ENCODE results near the gene STRIP1. TPM values are rescaled to one million over a fixed set of nuclear protein-coding genes. Genes with fewer than 3 reads are reported as not detected.
A peak's percentile ranks its signal among the peaks of the same experiment; 100 is the strongest.
"Not testable (repeated sequence)": the region's sequence is repeated elsewhere in the genome, so short reads cannot be mapped to it uniquely, and the experiment has no call there.

The STRIP1 gene
- polyA plus RNA-seq, 1 donor: 37.8 TPM

GRCh38 chr1:110069404-110070281 is 35.2 kb downstream of the STRIP1 start:
- WGBS (ENCODE audit: insufficient coverage, low lambda C conversion rate): no CpG with 5 or more reads among the region's 64 CpGs
- no peak overlapping the region for H3K4me3 ChIP-seq (ENCODE audit: low read length)
- DNase-seq: peak in 1 of 2 donors; percentile 14
- H3K27ac ChIP-seq (ENCODE audit: low read length): no peak overlapping the region
- H3K36me3 ChIP-seq (ENCODE audit: control insufficient read depth, insufficient read depth, low read length): no peaks in the 10 kb centered on the region
- peaks cover 89% of the 10 kb centered on the region for H3K27me3 ChIP-seq (ENCODE audit: control insufficient read depth, insufficient read depth, low read length)
- H3K9me3 ChIP-seq (ENCODE audit: control insufficient read depth, low read depth, low read length): peaks cover 21% of the 10 kb centered on the region
- H3K4me1 ChIP-seq (ENCODE audit: control insufficient read depth, insufficient read depth, low read length): peaks cover 5% of the 10 kb centered on the region

GRCh38 chr1:110070282-110070669 is 35.9 kb downstream of the STRIP1 start:
- H3K36me3 ChIP-seq (ENCODE audit: control insufficient read depth, insufficient read depth, low read length): no peaks in the 10 kb centered on the region
- peaks cover 5% of the 10 kb centered on the region for H3K4me1 ChIP-seq (ENCODE audit: control insufficient read depth, insufficient read depth, low read length)
- no peak overlapping the region for H3K4me3 ChIP-seq (ENCODE audit: low read length)
- WGBS (ENCODE audit: insufficient coverage, low lambda C conversion rate): no CpG with 5 or more reads among the region's 52 CpGs
- DNase-seq: no peak
- H3K9me3 ChIP-seq (ENCODE audit: control insufficient read depth, low read depth, low read length): peaks cover 21% of the 10 kb centered on the region
- H3K27me3 ChIP-seq (ENCODE audit: control insufficient read depth, insufficient read depth, low read length): peaks cover 86% of the 10 kb centered on the region
- no peak overlapping the region for H3K27ac ChIP-seq (ENCODE audit: low read length)

DNA sequence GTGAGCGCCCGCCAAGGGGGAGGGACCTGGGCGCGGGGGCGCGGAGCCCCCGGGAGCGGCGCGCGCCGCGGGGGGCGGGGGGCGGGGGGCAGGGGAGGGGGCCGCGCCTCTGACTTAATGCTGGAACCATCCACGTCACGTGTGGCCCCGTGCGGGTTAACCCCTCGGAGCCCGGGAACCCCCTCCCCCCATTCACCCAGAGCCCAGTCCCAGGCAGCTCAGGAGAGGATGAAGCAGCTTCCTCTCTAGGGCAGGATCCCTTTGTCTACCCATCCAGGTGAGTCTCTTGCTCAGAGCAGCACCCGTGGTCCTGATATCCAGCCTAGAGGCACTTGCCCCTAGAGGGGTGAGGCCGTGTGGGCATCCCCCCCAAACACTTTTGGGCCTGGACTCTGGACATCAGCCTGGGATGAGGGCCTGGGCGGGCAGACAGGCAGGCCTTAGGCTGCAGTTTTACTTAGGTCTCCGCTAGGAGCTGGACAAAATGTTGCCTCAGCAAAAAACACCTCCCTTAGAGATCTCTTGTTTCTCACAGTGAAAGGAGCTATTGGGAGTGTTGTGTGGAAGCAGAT is 36.3 kb downstream of the STRIP1 start, which contains the start of gene ALX3:
Gene ALX3, minus strand, starts transcription at position 2 of the 572 bp plus-strand sequence. CDS start 60 bp downstream, outside the sequence.
- Histone ChIP-seq H3K9me3 (ENCODE audit: control insufficient read depth, low read depth, low read length) (peaks cover 21% of the 10 kb centered on the region), H3K4me1 (ENCODE audit: control insufficient read depth, insufficient read depth, low read length) (peaks cover 5% of the 10 kb centered on the region), H3K27me3 (ENCODE audit: control insufficient read depth, insufficient read depth, low read length) (peaks cover 85% of the 10 kb centered on the region), H3K4me3 (ENCODE audit: low read length) (no peak within 1 kb of the TSS), H3K36me3 (ENCODE audit: control insufficient read depth, insufficient read depth, low read length) (no peaks in the 10 kb centered on the region), H3K27ac (ENCODE audit: low read length) (no peak within 1 kb of the TSS)
- DNase-seq: no peak
- no CpG with 5 or more reads among the region's 27 CpGs for whole genome bisulfite sequencing (ENCODE audit: insufficient coverage, low lambda C conversion rate)

GRCh38 chr1:110074166-110074565 is 39.7 kb downstream of the STRIP1 start:
- Histone ChIP-seq H3K27ac (ENCODE audit: low read length) (no peak overlapping the region), H3K27me3 (ENCODE audit: control insufficient read depth, insufficient read depth, low read length) (peaks cover 73% of the 10 kb centered on the region), H3K9me3 (ENCODE audit: control insufficient read depth, low read depth, low read length) (peaks cover 9% of the 10 kb centered on the region), H3K4me3 (ENCODE audit: low read length) (no peak overlapping the region), H3K36me3 (ENCODE audit: control insufficient read depth, insufficient read depth, low read length) (no peaks in the 10 kb centered on the region), H3K4me1 (ENCODE audit: control insufficient read depth, insufficient read depth, low read length) (no peaks in the 10 kb centered on the region)
- no CpG with 5 or more reads among the region's 4 CpGs for WGBS (ENCODE audit: insufficient coverage, low lambda C conversion rate)
- DNase-seq: no peak

DNA sequence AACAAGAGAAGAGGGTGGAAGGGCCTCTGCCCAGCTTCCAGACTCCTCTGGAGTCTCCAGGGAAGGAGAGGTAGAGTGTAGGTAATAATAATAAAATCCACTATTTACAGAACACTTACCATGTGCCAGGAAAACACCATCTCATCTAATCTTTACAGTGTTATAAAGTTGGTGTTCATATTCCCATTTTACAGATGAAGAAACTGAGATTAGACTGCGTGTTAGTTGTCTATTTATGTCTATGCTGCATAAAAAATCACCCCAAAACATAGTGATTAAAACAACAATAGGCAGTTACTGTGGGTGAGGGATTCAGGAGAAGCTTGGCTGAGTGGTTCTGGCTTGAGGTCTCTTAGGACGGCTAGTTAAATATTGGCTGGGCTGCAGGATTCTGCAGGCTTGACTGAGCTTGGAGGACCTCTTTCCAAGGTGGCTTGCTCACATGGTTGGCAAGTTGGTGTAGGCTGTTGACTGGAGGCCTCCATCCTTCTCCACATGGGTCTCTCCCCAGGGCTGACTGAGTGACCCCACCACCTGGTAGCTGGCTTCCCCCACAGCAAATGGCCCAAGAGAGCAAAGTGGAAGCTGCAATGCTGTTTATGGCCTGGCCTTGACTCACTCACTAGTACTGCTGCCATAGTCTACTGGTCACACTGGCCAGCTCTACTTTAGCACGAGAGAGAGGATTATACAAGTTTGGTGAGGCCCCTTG is 42.5 kb downstream of the STRIP1 start:
- H3K4me1 ChIP-seq (ENCODE audit: control insufficient read depth, insufficient read depth, low read length): no peaks in the 10 kb centered on the region

DNA sequence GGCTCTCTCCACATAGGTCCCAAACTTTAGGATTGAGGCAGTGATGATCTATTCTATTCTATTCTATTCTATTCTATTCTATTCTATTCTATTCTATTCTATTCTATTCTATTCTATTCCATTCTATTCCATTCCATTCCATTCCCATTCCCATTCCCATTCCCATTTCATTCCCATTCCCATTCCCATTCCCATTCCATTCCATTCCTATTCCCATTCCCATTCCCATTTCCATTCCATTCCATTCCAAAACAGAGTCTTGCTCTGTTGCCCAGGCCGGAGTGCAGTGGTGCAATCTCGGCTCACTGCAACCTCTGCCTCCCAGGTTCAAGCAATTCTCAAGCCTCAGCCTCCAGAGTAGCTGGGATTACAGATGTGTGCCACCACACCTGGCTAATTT is 45.6 kb downstream of the STRIP1 start:
- peaks cover 65% of the 10 kb centered on the region for H3K27me3 ChIP-seq (ENCODE audit: control insufficient read depth, insufficient read depth, low read length)
- WGBS (ENCODE audit: insufficient coverage, low lambda C conversion rate): no CpG with 5 or more reads among the region's 2 CpGs
- not testable (repeated sequence) for H3K36me3 ChIP-seq (ENCODE audit: control insufficient read depth, insufficient read depth, low read length); H3K9me3 ChIP-seq (ENCODE audit: control insufficient read depth, low read depth, low read length); H3K27ac ChIP-seq (ENCODE audit: low read length); H3K4me1 ChIP-seq (ENCODE audit: control insufficient read depth, insufficient read depth, low read length); DNase-seq; H3K4me3 ChIP-seq (ENCODE audit: low read length)

More for the DNA sequence above, 42.5 kb downstream of the STRIP1 start:
- no peak for DNase-seq
- Histone ChIP-seq H3K36me3 (ENCODE audit: control insufficient read depth, insufficient read depth, low read length) (no peaks in the 10 kb centered on the region), H3K27me3 (ENCODE audit: control insufficient read depth, insufficient read depth, low read length) (peaks cover 58% of the 10 kb centered on the region), H3K27ac (ENCODE audit: low read length) (no peak overlapping the region), H3K4me3 (ENCODE audit: low read length) (no peak overlapping the region), H3K9me3 (ENCODE audit: control insufficient read depth, low read depth, low read length) (no peaks in the 10 kb centered on the region)
- 67% methylated on average over 1 of the region's 3 CpGs for WGBS (ENCODE audit: insufficient coverage, low lambda C conversion rate)

GRCh38 chr1:110081061-110081460 is 46.6 kb downstream of the STRIP1 start:
- Histone ChIP-seq H3K27ac (ENCODE audit: low read length) (no peak overlapping the region), H3K9me3 (ENCODE audit: control insufficient read depth, low read depth, low read length) (peaks cover 8% of the 10 kb centered on the region), H3K36me3 (ENCODE audit: control insufficient read depth, insufficient read depth, low read length) (no peaks in the 10 kb centered on the region), H3K27me3 (ENCODE audit: control insufficient read depth, insufficient read depth, low read length) (peaks cover 68% of the 10 kb centered on the region), H3K4me1 (ENCODE audit: control insufficient read depth, insufficient read depth, low read length) (peaks cover 8% of the 10 kb centered on the region), H3K4me3 (ENCODE audit: low read length) (no peak overlapping the region)
- WGBS (ENCODE audit: insufficient coverage, low lambda C conversion rate): no CpG with 5 or more reads among the region's 5 CpGs
- DNase-seq: no peak

DNA sequence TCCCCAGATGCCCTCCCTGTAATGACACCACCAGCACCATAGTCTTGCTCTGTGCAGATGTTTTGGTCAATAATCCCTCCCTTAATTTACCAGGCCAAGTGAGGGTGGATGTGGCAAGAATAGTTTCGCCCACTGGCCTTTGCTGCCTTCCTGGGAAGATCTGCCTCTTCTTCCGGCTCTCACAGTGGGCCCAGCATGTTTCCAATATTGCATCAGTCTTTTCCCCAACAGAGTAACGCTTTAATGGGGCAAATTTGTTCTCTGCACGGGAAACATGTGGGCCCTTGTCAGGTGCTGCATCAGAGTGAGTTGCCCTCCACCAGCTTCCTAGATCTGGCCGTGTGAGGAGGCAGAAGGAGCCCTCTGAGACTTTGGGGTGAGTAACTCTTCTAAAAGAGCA is 48.1 kb downstream of the STRIP1 start:
- Histone ChIP-seq H3K27ac (ENCODE audit: low read length) (no peak overlapping the region), H3K27me3 (ENCODE audit: control insufficient read depth, insufficient read depth, low read length) (peaks cover 69% of the 10 kb centered on the region), H3K9me3 (ENCODE audit: control insufficient read depth, low read depth, low read length) (peaks cover 8% of the 10 kb centered on the region), H3K4me1 (ENCODE audit: control insufficient read depth, insufficient read depth, low read length) (peaks cover 8% of the 10 kb centered on the region), H3K36me3 (ENCODE audit: control insufficient read depth, insufficient read depth, low read length) (no peaks in the 10 kb centered on the region), H3K4me3 (ENCODE audit: low read length) (no peak overlapping the region)
- DNase-seq: no peak
- no CpG with 5 or more reads among the region's 5 CpGs for WGBS (ENCODE audit: insufficient coverage, low lambda C conversion rate)

DNA sequence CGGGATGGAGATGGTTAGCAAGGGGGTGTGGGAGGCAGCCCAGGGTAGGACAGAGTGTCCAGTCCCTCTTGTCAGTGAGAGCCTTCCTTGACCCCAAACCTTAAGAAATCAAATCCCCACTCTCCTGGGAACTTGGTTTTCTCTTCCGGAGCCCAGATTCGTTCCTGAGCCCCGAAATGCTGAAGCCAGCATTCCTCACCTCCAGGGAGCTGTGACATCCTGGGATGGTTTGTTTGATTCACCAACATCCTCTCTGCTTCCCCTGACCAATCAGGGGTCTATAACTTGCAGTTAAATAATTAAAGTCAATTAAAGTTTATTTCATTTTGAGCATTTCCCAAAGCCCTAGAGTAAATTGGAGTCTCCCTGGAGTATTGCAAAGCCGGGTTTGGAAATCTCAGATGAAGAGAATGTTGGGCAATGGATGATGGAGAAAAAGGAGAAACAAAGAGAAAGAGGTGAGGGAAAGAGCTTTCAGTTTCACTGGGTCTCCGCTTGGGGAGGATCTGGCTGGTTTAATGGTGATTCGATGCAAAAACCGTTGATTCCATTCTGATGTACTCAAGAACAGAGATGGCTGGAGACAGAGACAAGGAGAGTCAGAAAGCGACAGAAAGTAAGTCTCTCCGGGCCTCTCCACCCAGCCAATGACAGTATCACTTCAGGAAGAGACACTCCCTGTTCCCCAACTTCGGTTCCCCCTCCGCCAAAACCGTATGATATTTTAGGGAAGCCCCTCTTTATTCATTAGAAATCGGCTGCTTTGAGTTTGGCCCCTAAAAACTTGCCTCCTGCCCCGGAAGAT is 48.8 kb downstream of the STRIP1 start:
- 0% methylated on average over 4 of the region's 15 CpGs for WGBS (ENCODE audit: insufficient coverage, low lambda C conversion rate)
- Histone ChIP-seq H3K27ac (ENCODE audit: low read length) (no peak overlapping the region), H3K9me3 (ENCODE audit: control insufficient read depth, low read depth, low read length) (peaks cover 8% of the 10 kb centered on the region), H3K4me3 (ENCODE audit: low read length) (no peak overlapping the region), H3K36me3 (ENCODE audit: control insufficient read depth, insufficient read depth, low read length) (no peaks in the 10 kb centered on the region), H3K27me3 (ENCODE audit: control insufficient read depth, insufficient read depth, low read length) (peaks cover 71% of the 10 kb centered on the region), H3K4me1 (ENCODE audit: control insufficient read depth, insufficient read depth, low read length) (peaks cover 8% of the 10 kb centered on the region)
- peak in 1 of 2 donors; percentile 14 for DNase-seq

- peak overlapping the region; percentile 32 for H3K4me3 ChIP-seq (ENCODE audit: low read length)
- H3K36me3 ChIP-seq (ENCODE audit: control insufficient read depth, insufficient read depth, low read length): no peaks in the 10 kb centered on the region
- peaks cover 8% of the 10 kb centered on the region for H3K9me3 ChIP-seq (ENCODE audit: control insufficient read depth, low read depth, low read length)
- no CpG with 5 or more reads among the region's 37 CpGs for WGBS (ENCODE audit: insufficient coverage, low lambda C conversion rate)
- peaks cover 8% of the 10 kb centered on the region for H3K4me1 ChIP-seq (ENCODE audit: control insufficient read depth, insufficient read depth, low read length)
- DNase-seq: no peak
- H3K27ac ChIP-seq (ENCODE audit: low read length): no peak overlapping the region
- H3K27me3 ChIP-seq (ENCODE audit: control insufficient read depth, insufficient read depth, low read length): peaks cover 77% of the 10 kb centered on the region
Measured at GRCh38 chr1:110083866-110084226, 49.4 kb downstream of the STRIP1 start.

Data from large intestine (tissue), 3 donors.